Measurements from ENCODE around the gene TPX2. TPM values are rescaled to one million over a fixed set of nuclear protein-coding genes. Genes with fewer than 3 reads are reported as not detected.

Gene TPX2
- polyA plus RNA-seq, 2 of the 4 experiments (the other 2 are of a cell fraction): 92.9 TPM

DNA sequence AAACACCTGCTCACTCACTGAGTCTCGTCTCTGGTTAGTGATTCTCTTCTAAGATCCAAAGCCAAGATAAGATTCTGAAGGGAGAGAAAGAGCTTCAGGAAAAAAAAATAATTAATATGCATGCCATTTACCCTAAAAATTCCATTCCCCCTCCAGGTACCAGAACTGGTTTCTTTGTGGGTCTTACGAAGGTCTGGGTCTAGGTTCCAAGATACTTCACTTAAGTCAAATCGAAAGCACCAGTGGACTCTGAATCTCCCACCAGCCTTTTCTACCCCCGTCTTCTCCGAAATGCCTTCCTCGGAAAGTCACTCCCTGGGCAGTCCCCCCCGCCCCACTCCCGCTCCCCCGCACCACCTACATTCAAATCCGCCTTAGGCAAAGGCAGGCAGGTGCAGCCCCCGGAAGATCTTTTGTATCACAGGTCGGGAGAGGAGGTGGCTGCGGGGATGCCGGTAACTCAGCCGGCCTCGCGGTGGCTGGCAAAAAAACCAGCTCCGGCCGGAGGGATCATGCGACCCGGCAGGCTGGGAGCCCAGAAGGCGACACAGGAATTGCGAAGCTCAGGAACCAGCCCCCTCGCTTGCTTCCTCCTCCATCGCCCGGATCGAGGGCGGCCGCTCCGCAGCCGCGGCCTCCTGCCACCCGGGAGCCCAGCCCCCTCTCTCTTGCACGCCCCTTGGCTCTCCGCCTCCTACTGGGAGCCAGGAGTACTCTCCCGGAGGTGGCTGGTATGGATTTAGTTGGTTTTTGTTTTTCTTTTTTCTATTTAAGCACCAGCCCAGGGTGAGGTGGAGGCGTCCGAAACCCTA, 16.6 kb upstream of the TPX2 start, which contains the start of gene BCL2L1 (continued):
- TF ChIP-seq GATA3 (IDR thresholded peaks at IDR 0.05; ENCODE audit: borderline replicate concordance) (no peak), CEBPB (IDR thresholded peaks at IDR 0.05) (no peak), RCOR1 (IDR thresholded peaks at IDR 0.05; ENCODE audit: low read depth, low read length) (no peak), EP300 (IDR thresholded peaks at IDR 0.05) (0 out of 5 replicates have a peak, but pooled peaks of 1 of the 2 experiments have one; percentile 11), POLR2A (IDR thresholded peaks at IDR 0.05; ENCODE audit: low read length) (peak; percentile 45), FOSB (CRISPR knock-in tag; IDR thresholded peaks at IDR 0.05) (no peak), KDM1A (IDR thresholded peaks at IDR 0.05; ENCODE audit: low read depth) (no peak), CHD4 (IDR thresholded peaks at IDR 0.05; ENCODE audit: borderline replicate concordance) (no peak), CBX2 (IDR thresholded peaks at IDR 0.05; ENCODE audit: borderline replicate concordance, low read depth) (no peak), KDM5A (IDR thresholded peaks at IDR 0.05) (no peak), CHD2 (IDR thresholded peaks at IDR 0.05; ENCODE audit: low read length, partially characterized antibody) (no peak), HOXB5 (CRISPR knock-in tag; IDR thresholded peaks at IDR 0.05) (no peak), JUN (IDR thresholded peaks at IDR 0.05) (peak; percentile 16 to 86; a peak in 1 of 5 replicates), NR3C1 (IDR thresholded peaks at IDR 0.05) (no peak), HMGXB4 (CRISPR knock-in tag; IDR thresholded peaks at IDR 0.05; ENCODE audit: borderline replicate concordance) (no peak)
- TF ChIP-seq, protein P1, sequence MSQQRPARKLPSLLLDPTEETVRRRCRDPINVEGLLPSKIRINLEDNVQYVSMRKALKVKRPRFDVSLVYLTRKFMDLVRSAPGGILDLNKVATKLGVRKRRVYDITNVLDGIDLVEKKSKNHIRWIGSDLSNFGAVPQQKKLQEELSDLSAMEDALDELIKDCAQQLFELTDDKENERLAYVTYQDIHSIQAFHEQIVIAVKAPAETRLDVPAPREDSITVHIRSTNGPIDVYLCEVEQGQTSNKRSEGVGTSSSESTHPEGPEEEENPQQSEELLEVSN (IDR thresholded peaks at IDR 0.05; ENCODE audit: borderline replicate concordance, low read depth): no peak
- TF ChIP-seq, protein P2, sequence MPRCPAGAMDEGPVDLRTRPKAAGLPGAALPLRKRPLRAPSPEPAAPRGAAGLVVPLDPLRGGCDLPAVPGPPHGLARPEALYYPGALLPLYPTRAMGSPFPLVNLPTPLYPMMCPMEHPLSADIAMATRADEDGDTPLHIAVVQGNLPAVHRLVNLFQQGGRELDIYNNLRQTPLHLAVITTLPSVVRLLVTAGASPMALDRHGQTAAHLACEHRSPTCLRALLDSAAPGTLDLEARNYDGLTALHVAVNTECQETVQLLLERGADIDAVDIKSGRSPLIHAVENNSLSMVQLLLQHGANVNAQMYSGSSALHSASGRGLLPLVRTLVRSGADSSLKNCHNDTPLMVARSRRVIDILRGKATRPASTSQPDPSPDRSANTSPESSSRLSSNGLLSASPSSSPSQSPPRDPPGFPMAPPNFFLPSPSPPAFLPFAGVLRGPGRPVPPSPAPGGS (IDR thresholded peaks at IDR 0.05): no peak; the same call in 2 of the 3 replicates

DNA sequence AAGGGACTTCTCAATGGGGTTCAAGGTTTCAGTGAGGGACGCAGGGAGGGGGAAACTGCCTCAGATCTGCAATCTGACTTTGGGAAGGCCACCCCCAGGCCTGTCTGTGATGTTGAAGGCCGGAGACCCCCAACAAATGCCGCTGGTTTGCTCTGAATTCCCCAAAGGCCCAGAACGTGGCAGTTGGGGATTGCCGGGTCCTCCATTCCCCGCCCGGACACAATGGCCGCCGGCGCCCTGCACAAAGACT, 16.1 kb upstream of the TPX2 start:
- TF ChIP-seq, protein P3, sequence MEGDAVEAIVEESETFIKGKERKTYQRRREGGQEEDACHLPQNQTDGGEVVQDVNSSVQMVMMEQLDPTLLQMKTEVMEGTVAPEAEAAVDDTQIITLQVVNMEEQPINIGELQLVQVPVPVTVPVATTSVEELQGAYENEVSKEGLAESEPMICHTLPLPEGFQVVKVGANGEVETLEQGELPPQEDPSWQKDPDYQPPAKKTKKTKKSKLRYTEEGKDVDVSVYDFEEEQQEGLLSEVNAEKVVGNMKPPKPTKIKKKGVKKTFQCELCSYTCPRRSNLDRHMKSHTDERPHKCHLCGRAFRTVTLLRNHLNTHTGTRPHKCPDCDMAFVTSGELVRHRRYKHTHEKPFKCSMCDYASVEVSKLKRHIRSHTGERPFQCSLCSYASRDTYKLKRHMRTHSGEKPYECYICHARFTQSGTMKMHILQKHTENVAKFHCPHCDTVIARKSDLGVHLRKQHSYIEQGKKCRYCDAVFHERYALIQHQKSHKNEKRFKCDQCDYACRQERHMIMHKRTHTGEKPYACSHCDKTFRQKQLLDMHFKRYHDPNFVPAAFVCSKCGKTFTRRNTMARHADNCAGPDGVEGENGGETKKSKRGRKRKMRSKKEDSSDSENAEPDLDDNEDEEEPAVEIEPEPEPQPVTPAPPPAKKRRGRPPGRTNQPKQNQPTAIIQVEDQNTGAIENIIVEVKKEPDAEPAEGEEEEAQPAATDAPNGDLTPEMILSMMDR (IDR thresholded peaks at IDR 0.05): no peak
- no peak for TF ChIP-seq GATA3 (IDR thresholded peaks at IDR 0.05; ENCODE audit: borderline replicate concordance)
- no peak for TF ChIP-seq ZNF302 (CRISPR knock-in tag; IDR thresholded peaks at IDR 0.05)
- peak; percentile 57; the same call in 1 of the 2 replicates for TF ChIP-seq HMGXB4 (CRISPR knock-in tag; IDR thresholded peaks at IDR 0.05; ENCODE audit: borderline replicate concordance)
- no peak for TF ChIP-seq USF2 (IDR thresholded peaks at IDR 0.05)
- POLR2A ChIA-PET: interaction anchor here (0.5 to 5.5 kb wide), 23 partner anchors 10 to 317 kb away, joined by 3 to 90 read pairs (median 5); partner anchors contain the start of genes ID1 and TPX2

More for the DNA sequence above, 16.1 kb upstream of the TPX2 start:
- 0% methylated on average over 5 of the region's 10 CpGs for WGBS (ENCODE audit: missing lambda C conversion rate)
- H3K4me2 ChIP-seq: peak overlapping the region; percentile 80
- FAIRE-seq: no peak
- DNase-seq (ENCODE audit: low read depth in 1 of 2, low spot score in 1 of 2): peak in 1 of 2 experiments; percentile 22
- CTCF ChIA-PET: interaction anchor here (0.6 to 14.7 kb wide), 27 partner anchors 11 to 930 kb away, joined by 3 to 489 read pairs (median 9); partner anchors contain the start of genes COX4I2 and TPX2
- peaks cover 15% of the 10 kb centered on the region for H3K4me1 ChIP-seq
- H3K27ac ChIP-seq: peak overlapping the region; percentile 95 to 96
- no peak; a peak in 1 of 6 replicates for ATAC-seq
- no peaks in the 10 kb centered on the region for H3K9me3 ChIP-seq
- H3K4me3 ChIP-seq: peak overlapping the region; percentile 68
